GM19468 (cell line): Measurements from ENCODE around the gene DESI1.
"Not testable (repeated sequence)": the region's sequence is repeated elsewhere in the genome, so short reads cannot be mapped to it uniquely, and the experiment has no call there.

ENCODE experiments used
- ATAC-seq: cut with Tn5 transposase; IDR thresholded peaks from one replicate; pipeline ENCODE4 v1.9.1; 2021; ENCODE audit warnings: mild to moderate bottlenecking, moderate library complexity, moderate number of reproducible peaks; ENCODE audit not compliant: unreplicated experiment; ENCODE audit errors: extremely low read depth

The DESI1 gene

GRCh38 chr22:41637623-41638022 is 16.8 kb upstream of the DESI1 start:
- not testable (repeated sequence) for ATAC-seq

GRCh38 chr22:41636467-41636866 is 15.6 kb upstream of the DESI1 start:
- ATAC-seq = no peak

GRCh38 chr22:41634610-41635009 is 13.8 kb upstream of the DESI1 start:
- not testable (repeated sequence) for ATAC-seq

GRCh38 chr22:41631615-41632014 is 10.8 kb upstream of the DESI1 start:
- ATAC-seq = not testable (repeated sequence)

- not testable (repeated sequence) for ATAC-seq
Observed at GRCh38 chr22:41631115-41631514, 10.3 kb upstream of the DESI1 start.

GRCh38 chr22:41625577-41625976 is 4.7 kb upstream of the DESI1 start:
- ATAC-seq = no peak

GRCh38 chr22:41621911-41622179 is 1.0 kb upstream of the DESI1 start:
- no peak for ATAC-seq

- ATAC-seq = peak; percentile 59
Observed at GRCh38 chr22:41621099-41621910, 462 bp upstream of the DESI1 start, which contains the start of gene XRCC6. Gene XRCC6 (plus strand): TSS chr22:41621295. CDS start chr22:41622005, 710 bp downstream.

GRCh38 chr22:41619979-41620588 is 759 bp downstream of the DESI1 start:
- no peak for ATAC-seq

- ATAC-seq = no peak
Observed at GRCh38 chr22:41613456-41613855, 7.4 kb downstream of the DESI1 start.

GRCh38 chr22:41612603-41613306 is 8.1 kb downstream of the DESI1 start:
- no peak for ATAC-seq

- ATAC-seq = no peak
Observed at GRCh38 chr22:41608386-41608785, 12.5 kb downstream of the DESI1 start.

- no peak for ATAC-seq
Observed at GRCh38 chr22:41603873-41604332, 16.9 kb downstream of the DESI1 start.

GRCh38 chr22:41600976-41601375 is 19.9 kb downstream of the DESI1 start:
- ATAC-seq = no peak

GRCh38 chr22:41598891-41599635 is 21.8 kb downstream of the DESI1 start:
- ATAC-seq = no peak

- ATAC-seq = no peak
Observed at GRCh38 chr22:41598081-41598480, 22.8 kb downstream of the DESI1 start.

GRCh38 chr22:41597635-41597953 is 23.2 kb downstream of the DESI1 start:
- no peak for ATAC-seq

- no peak for ATAC-seq
Observed at GRCh38 chr22:41596776-41597634, 23.8 kb downstream of the DESI1 start.

- ATAC-seq = no peak
Observed at GRCh38 chr22:41595703-41596102, 25.1 kb downstream of the DESI1 start.
